HepG2 (cell line): ENCODE data around the gene XCR1. TPM values are rescaled to one million over a fixed set of nuclear protein-coding genes. Genes with fewer than 3 reads are reported as not detected.

Experiments used
- ATAC-seq: fragments of 200-7000 bp; cut with Tn5 transposase; 3 replicates; pipeline ENCODE4 v1.9.1; 2020; ENCODE audit warnings: mild to moderate bottlenecking, moderate library complexity
- BruUV-seq: library from RNA; stranded (reverse); fragments of 400-500 nt; replicated peaks from 2 replicates; lab custom pipeline; 2021; lab: Mats Ljungman, UMichigan
- CTCF ChIA-PET: fragments of 300-600 bp; formaldehyde crosslinking; extraction: SDS; loops from one replicate; lab custom pipeline; 2021; ENCODE audit warnings: low total read pairs, inconsistent platforms, low intra/inter-chr PET ratio; lab: Yijun Ruan, JAX
- POLR2A ChIA-PET: fragments of 350-600 bp; sonication (Branson Sonifier 250); formaldehyde crosslinking; loops from one replicate; lab custom pipeline; 2020; ENCODE audit warnings: antibody characterized with exemption, inconsistent platforms; lab: Yijun Ruan, JAX
- DNase-seq: peaks from one replicate; pipeline ENCODE4 v3.0.0-alpha.2; 2015; ENCODE audit warnings: low spot score
- FAIRE-seq: peaks from 3 replicates; lab custom pipeline; 2011; peaks lifted over from hg19 to GRCh38; lab: Jason Lieb, UNC
- H2AFZ ChIP-seq: one replicate; pipeline ENCODE4 v1.6.1; 2011; ENCODE audit warnings: low read length, inconsistent platforms
- H3K27ac ChIP-seq: fragments of 300-600 bp; 3 replicates; pipeline ENCODE4 v1.8.0; 2011; ENCODE audit warnings: mixed run types, mild to moderate bottlenecking, mixed read lengths, low read length, inconsistent platforms; ENCODE audit not compliant: insufficient read depth; ENCODE audit errors: extremely low read length
- H3K27me3 ChIP-seq, 2 experiments: fragments of 200-600 bp in 1 of 2; 2 replicates in 1 of 2; 3 replicates in 1 of 2; pipeline versions ENCODE4 v1.6.0 to v1.8.0; 2011; ENCODE audit warnings: low read length in 2 of 2, mild to moderate bottlenecking in 2 of 2, moderate library complexity in 2 of 2, inconsistent platforms in 1 of 2; ENCODE audit not compliant: insufficient read depth in 2 of 2, control insufficient read depth in 1 of 2
- H3K36me3 ChIP-seq, 2 experiments: fragments of 200-600 bp in 1 of 2; replicated peaks in 1 of 2; 2 replicates in 1 of 2; 3 replicates in 1 of 2; pipeline versions ENCODE4 v1.5.1 to v1.8.0; 2011; ENCODE audit warnings: low read length in 2 of 2, inconsistent platforms in 1 of 2; ENCODE audit not compliant: insufficient read depth in 2 of 2, control insufficient read depth in 1 of 2
- H3K4me1 ChIP-seq: 2 replicates; pipeline ENCODE4 v1.5.1; 2012; ENCODE audit warnings: low read length, inconsistent platforms; ENCODE audit not compliant: insufficient read depth
- H3K4me2 ChIP-seq: 2 replicates; pipeline ENCODE4 v1.6.0; 2011; ENCODE audit warnings: low read depth, low read length, inconsistent platforms
- H3K4me3 ChIP-seq, 3 experiments: fragments of 200-600 bp in 1 of 3; sonication (generic), shearing (Covaris generic) in 1 of 3; replicated peaks in 1 of 3; 2 replicates each; pipeline ENCODE4 v1.5.1; 2011 to 2016; ENCODE audit warnings: low read length in 3 of 3, inconsistent platforms in 2 of 3, low read depth in 2 of 3, mild to moderate bottlenecking in 2 of 3, control low read depth in 1 of 3, mixed read lengths in 1 of 3; ENCODE audit not compliant: insufficient read depth in 1 of 3
- H3K79me2 ChIP-seq: one replicate; pipeline ENCODE4 v1.6.1; 2011; ENCODE audit warnings: low read length, inconsistent platforms; ENCODE audit not compliant: insufficient read depth
- H3K9ac ChIP-seq: 2 replicates; pipeline ENCODE4 v1.6.0; 2011; ENCODE audit warnings: mild to moderate bottlenecking, low read depth, low read length, inconsistent platforms; ENCODE audit not compliant: insufficient read depth
- H3K9me3 ChIP-seq: 2 replicates; pipeline ENCODE4 v1.5.1; 2012; ENCODE audit warnings: mild to moderate bottlenecking, low read length
- H4K20me1 ChIP-seq: 2 replicates; pipeline ENCODE4 v1.6.0; 2011; ENCODE audit warnings: inconsistent platforms, mild to moderate bottlenecking, low read length, moderate library complexity; ENCODE audit not compliant: insufficient read depth
- SP1 ChIP-seq, 2 experiments: fragments of 450-650 bp in 1 of 2; sonication (generic) in 1 of 2; formaldehyde crosslinking in 1 of 2; IDR thresholded peaks; 2 replicates each; pipeline versions ENCODE4 v1.4.0 to v1.6.1; 2016 to 2020; ENCODE audit warnings: missing genetic modification reagents in 1 of 2
- THAP8 ChIP-seq: sonication (generic); formaldehyde crosslinking; IDR thresholded peaks from 2 replicates; pipeline ENCODE4 v1.5.1; 2020; ENCODE audit warnings: missing genetic modification reagents, mild to moderate bottlenecking, borderline replicate concordance
- TSC22D2 ChIP-seq: sonication (generic); formaldehyde crosslinking; IDR thresholded peaks from 2 replicates; pipeline ENCODE4 v1.5.1; 2020; ENCODE audit warnings: missing genetic modification reagents, mild to moderate bottlenecking, borderline replicate concordance
- ZBTB40 ChIP-seq, 2 experiments: fragments of 450-650 bp in 1 of 2; sonication (generic) in 1 of 2; formaldehyde crosslinking in 1 of 2; IDR thresholded peaks; 2 replicates each; pipeline versions ENCODE4 v1.6.1 to v1.8.0; 2016 to 2022; ENCODE audit warnings: antibody characterized with exemption in 1 of 2, mild to moderate bottlenecking in 1 of 2, missing genetic modification reagents in 1 of 2
- ZEB1 ChIP-seq: IDR thresholded peaks from 2 replicates; pipeline ENCODE4 v1.6.1; 2012; ENCODE audit warnings: mild to moderate bottlenecking, low read depth, inconsistent platforms; ENCODE audit not compliant: insufficient replicate concordance
- ZNF281 ChIP-seq: sonication (generic); formaldehyde crosslinking; IDR thresholded peaks from 2 replicates; pipeline ENCODE4 v1.4.0; 2020; ENCODE audit warnings: missing genetic modification reagents, borderline replicate concordance
- ZNF7 ChIP-seq: IDR thresholded peaks from 2 replicates; pipeline ENCODE4 v1.6.1; 2016; ENCODE audit warnings: missing biosample characterization, missing genetic modification reagents
- WGBS: methylation state at CpG from one replicate; pipeline ENCODE4 v1.1.6; 2017; ENCODE audit warnings: low lambda C conversion rate; 5-methylcytosine and 5-hydroxymethylcytosine counted together
- in situ Hi-C: cut with HindIII; loops from 2 replicates; pipeline ENCODE4 v1.10.0; 2017; ENCODE audit warnings: low pct_unique_long_range_greater_than_20kb; ENCODE audit not compliant: extremely low pct_ligation_motif_present
- intact Hi-C: fragments of 100-400 bp; cut with micrococcal nuclease; formaldehyde crosslinking; loops from one replicate; pipeline ENCODE4 v1.10.0; 2022; ENCODE audit not compliant: unreplicated experiment
- polyA plus RNA-seq, 8 experiments: library from polyadenylated mRNA; depleted of rRNA in 3 of 8; stranded (reverse) in 7 of 8; unstranded in 1 of 8; fragments of >200 nt; fragmentation: Illumina TruSeq in 4 of 8; extraction: Trizol in 4 of 8; gene quantifications; 2 replicates each; pipeline versions ENCODE4 v1.2.1 to v1.2.3, GENCODE V29; 2011 to 2016; ENCODE audit warnings: low read depth in 4 of 8, missing spikeins in 1 of 8, mixed read lengths in 1 of 8; ENCODE audit not compliant: insufficient read depth in 1 of 8
- total RNA-seq, 5 experiments: library from RNA; depleted of rRNA; stranded (reverse); fragments of >200 nt; fragmentation: Illumina TruSeq; extraction: Trizol; gene quantifications; 2 replicates each; pipeline ENCODE4 v1.2.3, GENCODE V29; 2016; ENCODE audit warnings: low read depth in 1 of 5

Gene XCR1
- total and polyA plus RNA-seq, 2 of the 13 experiments (the other 11 are each of a cell fraction or from before 2014, with no cell fraction given), result not detected

- TF ChIP-seq ZNF281 (no peak), TSC22D2 (CRISPR knock-in tag) (no peak)
Measured at GRCh38 chr3:46057716-46058115, 30.4 kb upstream of the XCR1 start (continued).

- FAIRE-seq (no peak), ATAC-seq (no peak), DNase-seq (no peak)
- BruUV-seq, result no TSS peak
- Histone ChIP-seq H3K4me3 (no peak overlapping the region), H3K36me3 (no peaks in the 10 kb centered on the region), H3K27me3 (no peaks in the 10 kb centered on the region; a peak in 2 of 5 replicates), H3K9ac (no peak overlapping the region), H3K27ac (no peak overlapping the region), H3K79me2 (no peaks in the 10 kb centered on the region), H3K9me3 (no peaks in the 10 kb centered on the region), H4K20me1 (no peaks in the 10 kb centered on the region), H3K4me2 (no peak overlapping the region), H2AFZ (no peak overlapping the region), H3K4me1 (no peaks in the 10 kb centered on the region)
- CTCF ChIA-PET, result no interaction called here
- in situ Hi-C loops, result no loop called here
- POLR2A ChIA-PET, result no interaction called here
- 0% methylated on average over 2 of the region's 2 CpGs for WGBS
- intact Hi-C loops, result no loop called here
- TF ChIP-seq ZNF7 (CRISPR knock-in tag) (no peak), THAP8 (CRISPR knock-in tag) (no peak), ZBTB40 (IDR thresholded peaks at IDR 0.05) (no peak), ZBTB40 (CRISPR knock-in tag; IDR thresholded peaks at IDR 0.05) (no peak), SP1 (IDR thresholded peaks at IDR 0.05) (no peak), SP1 (CRISPR knock-in tag; IDR thresholded peaks at IDR 0.05) (no peak), ZEB1 (no peak)
Measured at GRCh38 chr3:46056686-46057085, 29.4 kb upstream of the XCR1 start.
